Measurements from ENCODE around the gene SLC9C1. TPM values are rescaled to one million over a fixed set of nuclear protein-coding genes. Genes with fewer than 3 reads are reported as not detected.

The SLC9C1 gene
- total RNA-seq, 1 experiment from 2014 or later: 0.79 TPM

DNA sequence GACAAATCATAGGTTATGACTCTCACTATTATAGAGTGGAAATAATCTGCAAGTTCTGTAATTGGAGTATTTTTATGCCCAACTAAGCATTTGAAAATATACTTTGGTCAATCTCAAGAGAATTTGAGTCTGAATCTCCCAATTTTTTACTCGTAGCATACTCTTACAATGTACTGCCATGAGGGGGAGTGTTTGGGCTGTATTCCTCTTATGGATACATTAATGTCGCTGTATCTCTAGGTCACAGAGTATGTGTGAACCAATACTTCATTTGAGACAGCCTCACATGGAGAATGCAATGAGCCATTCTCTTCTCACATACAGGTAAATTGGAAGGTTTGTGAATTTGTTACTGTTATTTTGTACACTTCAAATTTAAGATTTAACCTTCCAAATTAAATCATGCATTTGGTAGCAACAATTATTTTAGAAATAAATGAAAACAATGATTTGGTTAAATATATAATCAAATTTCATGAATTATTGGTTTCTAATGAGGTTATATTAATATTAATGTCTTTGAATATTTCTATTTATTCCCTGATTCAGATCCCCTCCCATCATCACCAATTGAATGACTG is 33.4 kb upstream of the SLC9C1 start:
- no peaks in the 10 kb centered on the region for H3K36me3 ChIP-seq (ENCODE audit: control insufficient read depth in 1 of 2, insufficient read depth in 2 of 2, low read length in 2 of 2)
- ChIA-PET RAD21 (ENCODE audit: low non-redundant PET in 1 of 2, low total read pairs in 2 of 2, uncharacterized antibody in 2 of 2, unreplicated experiment in 2 of 2) (no interaction called here), CTCF (interaction anchor here (1.0 to 1.2 kb wide), 2 partner anchors 11 to 110 kb away, joined by 3 to 5 read pairs; no protein-coding TSS in a partner anchor), POLR2A (no interaction called here)
- intact Hi-C loops (cut with micrococcal nuclease): loop anchor here (1.0 to 5.0 kb wide), 4 partner anchors 110 to 204 kb away; no protein-coding TSS in a partner anchor
- H4K20me1 ChIP-seq (ENCODE audit: insufficient read depth): no peaks in the 10 kb centered on the region
- no peaks in the 10 kb centered on the region for H3K4me1 ChIP-seq (ENCODE audit: control insufficient read depth in 1 of 2, insufficient read depth in 2 of 2, low read length in 2 of 2)
- H3K4me3 ChIP-seq (replicated peaks in 1 of 2; ENCODE audit: low read depth in 1 of 2, low read length in 2 of 2): no peak overlapping the region
- H3K27ac ChIP-seq (ENCODE audit: low read depth, low read length): no peak overlapping the region
- H3K9ac ChIP-seq (ENCODE audit: low read length): no peak overlapping the region
- no peaks in the 10 kb centered on the region for H3K79me2 ChIP-seq (ENCODE audit: insufficient read depth, low read length)
- H3K9me3 ChIP-seq (ENCODE audit: control insufficient read depth in 1 of 2, insufficient read depth in 1 of 2, low read depth in 1 of 2, low read length in 2 of 2): no peaks in the 10 kb centered on the region
- BruUV-seq (replicated peaks): no TSS peak
- H3K4me2 ChIP-seq (ENCODE audit: low read length): no peak overlapping the region
- H3K9me2 ChIP-seq (ENCODE audit: insufficient read depth): no peaks in the 10 kb centered on the region
- no peak overlapping the region for H2AFZ ChIP-seq (ENCODE audit: low read depth, low read length, poor library complexity, severe bottlenecking)
- H3K27me3 ChIP-seq (ENCODE audit: insufficient read depth, low read length): no peaks in the 10 kb centered on the region
- TF ChIP-seq SP1 (IDR thresholded peaks at IDR 0.05; ENCODE audit: low read depth): no peak
- TF ChIP-seq CTCF (IDR thresholded peaks at IDR 0.05 in 2 of 3, conservative IDR thresholded peaks at IDR 0.05 in 1 of 3; ENCODE audit: borderline replicate concordance in 1 of 3, insufficient read depth in 1 of 3, low read depth in 2 of 3, low read length in 2 of 3): peak; percentile 66 to 76 (median 67)
- TF ChIP-seq EZH2 (IDR thresholded peaks at IDR 0.05): no peak
- no peak for TF ChIP-seq POLR2AphosphoS5 (IDR thresholded peaks at IDR 0.05; ENCODE audit: low read depth, low read length)
- no peak for TF ChIP-seq CBX3 (IDR thresholded peaks at IDR 0.05; ENCODE audit: low read depth)
- TF ChIP-seq TCF7L2 (IDR thresholded peaks at IDR 0.05; ENCODE audit: borderline replicate concordance, extremely low read depth, insufficient read depth, insufficient read length): no peak
- peak; percentile 78 for TF ChIP-seq RAD21 (IDR thresholded peaks at IDR 0.05; ENCODE audit: low read depth)
- DNase-seq (ENCODE audit: low read depth, low spot score): peak; percentile 55
- ATAC-seq: peak; percentile 99

Measured in HCT116 (cell line).